GM18520 (cell line): ENCODE results near the gene CCR6.

Source experiments
- ATAC-seq: cut with Tn5 transposase; IDR thresholded peaks from one replicate; pipeline ENCODE4 v1.9.1; 2021; ENCODE audit not compliant: unreplicated experiment

The CCR6 gene

DNA sequence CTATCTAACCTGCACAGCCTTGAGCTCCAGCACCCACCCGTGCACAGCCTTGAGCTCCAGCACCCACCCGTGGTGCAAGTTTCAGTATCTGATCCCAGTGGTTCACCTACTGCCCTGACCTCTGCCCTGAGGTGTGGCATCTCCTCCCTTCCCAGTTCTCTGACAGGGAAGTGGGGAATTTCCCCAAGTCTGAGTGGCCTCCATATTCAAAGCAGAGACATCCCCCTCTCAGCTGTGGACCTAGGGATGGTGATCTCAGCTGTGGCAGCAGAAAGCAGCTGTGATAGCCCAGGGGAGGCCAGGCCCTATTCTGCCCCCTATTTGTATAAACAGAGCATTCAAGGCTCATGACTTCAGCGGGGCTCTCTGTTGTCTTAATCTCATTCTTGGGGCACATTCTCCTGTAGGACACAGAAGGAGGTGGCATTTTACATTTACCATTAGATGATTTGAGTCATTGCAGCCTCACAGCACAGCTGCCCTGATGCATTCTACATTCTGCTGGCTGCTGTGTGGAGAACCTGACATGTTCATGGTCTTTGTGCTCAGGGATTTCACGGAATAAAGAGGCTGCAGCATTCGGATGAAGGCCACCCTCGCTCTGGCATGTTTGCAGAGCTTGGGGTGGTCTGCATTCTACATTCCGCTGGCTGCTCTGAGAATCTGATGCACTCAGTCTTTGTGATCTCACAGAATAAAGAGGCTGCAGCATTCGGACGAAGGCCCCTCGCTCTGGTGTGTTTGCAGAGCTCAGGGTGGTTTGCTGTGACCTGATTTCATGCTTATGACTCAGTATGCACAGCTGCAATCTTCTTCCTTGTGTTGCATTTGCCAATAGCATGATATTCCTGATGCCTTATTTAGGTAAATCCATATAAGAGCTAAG, 17.9 kb downstream of the CCR6 start:
- ATAC-seq: no peak

DNA sequence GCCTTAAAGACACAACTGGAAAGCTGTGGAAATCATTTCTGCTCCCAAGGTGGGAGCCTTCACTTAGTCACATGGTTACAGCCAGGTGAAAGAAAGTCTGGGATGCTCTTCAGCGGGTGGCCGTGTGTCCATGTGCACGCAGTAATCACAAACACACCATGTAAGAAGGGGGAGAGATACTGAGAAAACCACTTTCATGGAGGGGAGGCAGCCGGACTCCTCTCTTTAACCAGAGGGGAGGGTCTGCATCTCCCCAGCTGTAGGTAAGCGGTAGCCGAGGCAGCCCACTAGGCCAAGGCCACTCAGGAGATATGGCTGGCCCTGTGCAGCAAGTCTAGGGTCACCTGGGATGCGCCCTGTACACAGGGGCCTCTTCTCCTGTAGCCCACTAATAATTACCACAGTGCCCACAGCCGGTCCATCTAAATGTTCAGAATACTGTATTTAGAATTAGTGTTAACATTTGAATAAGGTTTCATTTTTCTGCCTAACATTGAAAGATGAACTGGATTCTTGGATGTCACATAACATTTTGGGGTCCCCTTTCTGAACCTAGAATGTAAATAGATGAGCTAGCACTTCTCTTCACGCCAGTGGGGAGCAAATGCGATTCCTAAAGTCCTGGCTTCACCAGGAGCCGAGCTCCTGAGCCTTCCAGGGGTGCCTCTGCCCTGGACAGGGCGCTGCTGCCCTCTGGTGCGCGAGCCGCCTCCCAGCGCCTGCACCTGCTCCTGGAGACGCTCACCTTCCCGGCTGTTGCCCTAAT, 19.0 kb downstream of the CCR6 start:
- ATAC-seq: no peak

GRCh38 chr6:167142433-167142761, 19.5 kb downstream of the CCR6 start:
- no peak for ATAC-seq

DNA sequence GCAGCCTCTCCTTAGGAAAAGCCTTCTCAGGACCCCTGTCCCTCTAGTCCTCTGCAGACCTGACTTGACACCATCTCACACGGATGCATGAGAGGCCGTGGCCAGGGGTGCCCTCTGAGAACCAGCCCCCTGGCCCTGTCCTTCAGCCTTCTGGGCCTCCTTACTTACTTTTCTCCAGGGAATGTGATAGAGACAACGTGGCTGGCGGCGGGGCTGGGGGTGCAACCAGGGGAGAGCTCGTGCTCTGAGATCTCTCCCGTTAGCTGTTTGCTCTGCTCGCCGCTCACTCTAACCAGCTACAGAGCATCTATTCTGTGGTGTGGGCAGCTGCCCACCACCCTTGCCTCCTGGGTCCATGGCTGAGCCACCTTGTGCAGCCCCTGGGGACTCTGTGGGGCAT, 20.1 kb downstream of the CCR6 start:
- no peak for ATAC-seq

DNA sequence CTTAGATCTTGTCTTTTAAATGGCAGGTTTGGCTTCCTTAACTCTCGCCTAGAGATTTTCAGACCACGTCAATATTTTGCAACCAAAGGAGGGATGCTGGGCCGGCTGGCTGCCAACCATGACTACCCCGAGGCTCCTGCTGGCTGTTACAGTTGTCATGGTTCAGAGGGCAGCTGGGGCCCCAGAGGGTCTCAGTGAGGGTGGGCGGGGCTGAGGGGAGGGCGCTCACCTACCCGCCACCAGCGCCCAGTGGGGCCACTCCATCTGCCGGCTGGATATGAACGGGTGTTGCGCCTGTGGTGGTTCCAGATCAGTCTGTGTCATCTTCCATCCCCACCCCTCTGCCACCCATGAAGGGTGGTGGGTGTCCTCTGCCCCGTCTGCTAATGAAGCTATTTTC, 22.6 kb downstream of the CCR6 start:
- no peak for ATAC-seq

GRCh38 chr6:167146135-167146534, 23.2 kb downstream of the CCR6 start:
- no peak for ATAC-seq

GRCh38 chr6:167146977-167147376, 24.1 kb downstream of the CCR6 start:
- no peak for ATAC-seq

GRCh38 chr6:167148021-167148420, 25.1 kb downstream of the CCR6 start:
- ATAC-seq: no peak

DNA sequence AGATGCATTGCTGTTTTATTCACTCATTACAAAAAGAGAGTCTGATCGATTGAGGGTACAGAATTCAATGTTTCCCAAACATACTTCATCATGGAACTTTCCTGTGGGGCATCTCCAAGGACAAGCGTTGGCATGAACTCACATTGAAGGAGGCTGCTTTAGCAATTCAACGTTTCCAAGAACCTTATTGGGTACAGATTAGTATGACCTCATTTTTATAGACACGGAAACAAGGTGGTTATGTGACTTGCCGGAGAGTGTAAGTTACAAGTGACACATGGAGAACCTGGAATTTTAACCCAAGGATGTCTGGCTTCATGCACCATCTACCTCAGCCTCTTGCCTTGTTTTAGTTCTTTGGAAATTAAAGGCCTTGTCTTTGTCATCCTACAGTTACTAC, 26.1 kb downstream of the CCR6 start:
- ATAC-seq: no peak

DNA sequence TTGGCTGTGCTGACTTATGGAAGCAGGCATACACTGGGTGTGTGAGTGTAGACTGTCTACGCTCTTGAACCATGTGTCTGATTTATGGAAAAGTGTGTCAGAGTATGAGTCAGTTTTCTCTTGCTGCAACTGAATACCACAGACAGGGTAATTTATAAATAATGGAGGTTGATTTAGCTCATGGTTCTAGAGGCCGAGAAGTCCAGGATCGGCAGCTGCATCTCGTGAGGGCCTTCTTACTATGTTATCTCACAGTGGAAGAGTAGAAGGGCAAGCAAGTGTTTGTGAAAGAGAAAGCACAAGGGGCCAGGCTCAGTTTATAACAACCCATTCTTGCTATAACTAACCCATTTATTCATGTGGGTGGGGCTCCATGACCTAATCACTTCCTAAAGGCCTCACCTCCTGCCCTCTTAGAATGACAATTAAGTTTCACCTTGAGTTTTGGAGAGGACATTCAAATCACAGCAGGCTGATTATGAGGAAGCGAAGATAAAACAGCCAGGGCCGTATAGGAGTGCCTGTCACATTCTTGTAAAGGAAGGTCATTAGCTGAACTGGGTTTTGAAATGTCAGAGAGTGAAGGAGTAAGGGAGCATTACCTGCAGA, 28.1 kb downstream of the CCR6 start:
- ATAC-seq: peak; percentile 39

DNA sequence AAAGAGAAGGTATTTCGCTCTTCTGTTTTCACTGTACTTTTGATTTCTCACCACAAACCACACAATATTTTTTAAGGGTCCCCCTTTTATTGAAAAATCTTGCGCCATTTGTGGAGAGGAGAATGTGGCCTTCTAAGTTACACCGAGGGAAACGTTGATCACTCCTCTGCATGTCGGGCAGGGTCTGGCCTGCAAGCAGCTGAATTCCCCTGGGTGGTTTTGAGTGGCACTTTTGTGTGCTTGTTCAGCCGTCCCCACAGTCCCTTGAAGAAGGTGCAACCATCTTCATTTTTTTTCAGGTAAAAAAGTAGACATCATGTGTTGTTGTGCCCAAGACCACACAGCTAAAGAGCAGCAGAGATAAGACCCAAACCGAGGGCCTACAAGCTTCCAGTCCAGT, 28.8 kb downstream of the CCR6 start:
- no peak for ATAC-seq

DNA sequence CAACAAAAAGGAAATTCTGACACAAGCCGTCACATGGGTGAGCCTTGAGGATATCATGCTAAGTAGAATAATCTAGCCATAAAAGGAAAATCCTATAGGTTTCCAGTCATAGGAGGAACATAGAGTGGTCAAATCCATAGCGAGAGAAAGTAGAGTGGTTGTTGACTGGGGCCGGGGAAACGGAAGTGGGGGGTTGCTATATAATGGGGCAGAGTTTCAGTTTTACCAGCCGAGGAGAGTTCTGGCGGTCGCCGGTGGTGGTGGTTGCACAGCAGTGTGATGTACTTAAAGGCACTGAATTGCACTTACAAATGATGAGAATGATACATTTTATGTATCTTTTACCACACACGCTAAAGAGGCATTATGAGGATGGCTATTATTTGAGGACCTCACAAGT, 30.0 kb downstream of the CCR6 start:
- peak; percentile 27 for ATAC-seq

- ATAC-seq: peak; percentile 29
These were observed 30.6 kb downstream of the CCR6 start for GRCh38 chr6:167153521-167153959.

DNA sequence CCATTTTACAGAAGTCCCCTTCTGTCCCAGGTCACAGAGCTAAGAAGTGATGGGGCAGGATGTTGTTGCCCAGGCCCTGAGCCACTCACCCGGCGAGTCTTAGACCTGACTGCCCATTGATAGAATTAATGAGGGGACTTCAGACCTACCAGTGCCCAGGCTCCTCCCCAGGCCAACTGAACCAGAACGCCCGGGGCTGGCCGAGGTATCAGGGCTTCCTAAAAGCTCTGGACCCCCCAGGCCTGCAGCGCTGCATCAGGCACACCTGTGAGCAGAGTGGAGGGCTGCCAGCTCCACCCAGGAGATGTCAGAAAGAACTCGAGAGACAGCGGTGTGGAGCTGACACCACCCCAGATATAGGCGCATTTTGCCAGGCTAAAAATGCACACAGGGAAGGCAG, 31.4 kb downstream of the CCR6 start:
- no peak for ATAC-seq

DNA sequence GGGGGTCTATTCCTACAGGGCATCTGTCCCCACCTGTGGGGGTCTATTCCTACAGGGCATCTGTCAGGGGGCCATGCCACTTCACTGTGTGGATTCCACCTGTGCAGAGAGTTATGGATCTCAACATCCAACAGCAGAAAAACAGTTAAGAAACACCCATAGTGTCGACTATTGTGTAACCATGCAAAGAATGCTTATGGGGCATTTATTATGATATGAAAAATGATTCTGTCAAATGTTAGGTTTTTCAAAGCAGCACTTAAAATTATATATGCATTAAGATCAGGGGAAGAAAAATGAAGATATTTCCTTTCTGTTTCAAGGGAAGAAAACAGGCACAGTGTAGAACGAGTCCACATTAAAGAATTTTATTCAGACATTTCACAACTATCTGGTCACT, 32.0 kb downstream of the CCR6 start:
- no peak for ATAC-seq

DNA sequence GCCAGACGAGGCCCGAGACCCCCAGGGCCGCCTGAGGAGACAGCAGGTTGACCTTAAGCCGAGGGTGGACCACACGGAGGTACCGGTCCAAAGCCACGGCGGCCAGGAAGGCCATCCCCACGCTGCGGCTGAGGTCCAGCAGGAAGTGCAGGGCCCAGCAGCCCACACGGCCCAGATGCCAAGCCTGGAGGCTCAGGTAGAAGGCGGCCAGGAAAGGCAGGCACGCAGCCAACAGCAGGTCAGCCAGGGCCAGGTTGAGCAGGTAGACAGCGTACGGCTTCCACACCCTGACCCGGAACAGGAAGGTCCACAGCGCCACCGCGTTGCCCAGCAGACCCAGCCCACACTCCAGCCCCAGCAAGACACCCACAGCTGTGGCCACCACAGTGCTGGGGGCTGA, 34.5 kb downstream of the CCR6 start:
- ATAC-seq: no peak

- no peak for ATAC-seq
These were observed 35.0 kb downstream of the CCR6 start, which contains the start of gene GPR31 for GRCh38 chr6:167157863-167158262. Gene GPR31, minus strand, starts transcription at chr6:167157980. Its CDS starts 149 bp downstream, at chr6:167157831.

DNA sequence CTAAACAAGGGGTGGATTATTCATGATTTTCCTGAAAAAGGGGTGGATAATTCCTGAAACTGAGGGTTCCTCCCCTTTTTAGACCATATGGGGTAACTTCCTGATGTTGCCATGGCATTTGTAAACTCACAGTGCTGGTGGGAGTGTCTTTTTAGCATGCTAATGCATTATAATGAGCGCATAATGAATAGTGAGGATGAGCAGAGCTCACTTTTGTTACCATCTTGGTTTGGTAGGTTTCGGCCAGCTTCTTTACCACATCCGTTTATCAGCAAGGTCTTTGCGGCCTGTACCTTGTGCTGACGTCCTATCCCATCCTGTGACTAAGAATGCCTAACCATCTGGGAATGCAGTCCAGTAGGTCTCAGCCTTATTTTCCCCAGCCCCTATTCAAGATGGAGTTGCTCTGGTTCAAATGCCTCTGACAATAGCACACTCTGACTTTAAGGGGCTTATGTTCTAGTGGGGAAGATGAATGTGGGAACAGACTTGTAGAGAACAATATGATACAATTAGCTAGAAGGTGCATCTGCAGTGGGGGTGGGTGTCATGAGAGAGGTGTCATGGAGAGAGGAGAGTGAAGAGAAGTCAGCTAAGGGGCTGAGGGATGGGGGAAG, 39.1 kb downstream of the CCR6 start:
- ATAC-seq: no peak

GRCh38 chr6:167162591-167162990, 39.7 kb downstream of the CCR6 start:
- no peak for ATAC-seq

DNA sequence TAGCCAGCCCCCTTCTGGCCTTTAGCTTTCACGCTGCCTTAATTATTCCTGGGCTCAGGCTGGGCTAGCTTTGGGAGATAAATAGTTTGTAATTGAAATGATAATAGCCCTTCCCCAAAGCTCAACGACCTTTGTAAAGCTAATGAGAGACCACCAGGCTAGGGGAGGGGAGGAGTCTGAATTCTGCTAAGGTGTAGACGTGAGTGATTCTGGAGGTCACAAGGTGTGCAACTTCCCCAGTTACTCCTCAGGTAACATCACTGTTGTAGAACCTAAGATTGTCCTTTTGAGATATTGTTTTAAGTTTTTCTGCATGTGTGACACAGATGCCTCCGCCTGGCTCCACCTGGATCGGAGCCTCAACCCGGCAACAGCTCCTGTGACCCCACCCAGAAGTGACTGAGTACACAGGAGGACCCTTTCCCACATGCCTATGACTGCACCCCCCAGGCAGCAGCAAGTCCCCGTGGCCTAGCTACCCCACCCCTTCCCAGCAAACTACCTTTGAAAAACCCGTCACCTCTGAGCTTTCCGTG, 40.6 kb downstream of the CCR6 start:
- ATAC-seq: no peak

- no peak for ATAC-seq
These were observed 41.4 kb downstream of the CCR6 start for GRCh38 chr6:167164261-167164660.
